Smooth muscle cell (in vitro differentiated cells): ENCODE measurements around the gene LCN2. TPM values are rescaled to one million over a fixed set of nuclear protein-coding genes. Genes with fewer than 3 reads are reported as not detected.
"Not testable (repeated sequence)": the region's sequence is repeated elsewhere in the genome, so short reads cannot be mapped to it uniquely, and the experiment has no call there.

Experiments used
- DNase-seq: peaks from one replicate; lab custom pipeline; 2025; ENCODE audit not compliant: unreplicated experiment; lab: John Stamatoyannopoulos, UW
- H2AFZ ChIP-seq: fragments of 200-600 bp; sonication (generic); 2 replicates; pipeline ENCODE4 v1.6.0; 2016; ENCODE audit warnings: antibody characterized with exemption, low read depth, mild to moderate bottlenecking
- H3F3A ChIP-seq: fragments of 200-600 bp; sonication (generic); 2 replicates; pipeline ENCODE4 v1.6.0; 2017; ENCODE audit warnings: antibody characterized with exemption, low read depth
- H3K27ac ChIP-seq: fragments of 200-600 bp; sonication (generic); 2 replicates; pipeline ENCODE4 v1.5.1; 2016; ENCODE audit warnings: low read depth, mild to moderate bottlenecking
- H3K27me3 ChIP-seq: fragments of 200-600 bp; sonication (generic); 2 replicates; pipeline ENCODE4 v1.6.1; 2016; ENCODE audit warnings: low read depth, mild to moderate bottlenecking
- H3K36me3 ChIP-seq: fragments of 200-600 bp; sonication (generic); 2 replicates; pipeline ENCODE4 v1.5.1; 2016; ENCODE audit warnings: low read depth
- H3K4me1 ChIP-seq: fragments of 200-600 bp; sonication (generic); 2 replicates; pipeline ENCODE4 v1.5.1; 2016; ENCODE audit warnings: low read depth
- H3K4me2 ChIP-seq: fragments of 200-600 bp; sonication (generic); 2 replicates; pipeline ENCODE4 v1.6.0; 2016; ENCODE audit warnings: mild to moderate bottlenecking
- H3K4me3 ChIP-seq: fragments of 200-600 bp; sonication (generic); 2 replicates; pipeline ENCODE4 v1.5.1; 2016; ENCODE audit warnings: mild to moderate bottlenecking
- H3K79me2 ChIP-seq: fragments of 200-600 bp; sonication (generic); 2 replicates; pipeline ENCODE4 v1.6.0; 2016; ENCODE audit warnings: low read depth, mild to moderate bottlenecking
- H3K9ac ChIP-seq: fragments of 200-600 bp; sonication (generic); 2 replicates; pipeline ENCODE4 v1.6.0; 2016; ENCODE audit warnings: low read depth
- H3K9me3 ChIP-seq: fragments of 200-600 bp; sonication (generic); replicated peaks from 2 replicates; pipeline ENCODE4 v1.5.1; 2016; ENCODE audit warnings: low read depth
- H4K20me1 ChIP-seq: fragments of 200-600 bp; sonication (generic); 2 replicates; pipeline ENCODE4 v1.6.0; 2016; ENCODE audit warnings: low read depth
- CTCF ChIP-seq: fragments of 200-600 bp; sonication (generic); IDR thresholded peaks from 2 replicates; pipeline ENCODE4 v1.5.1; 2017; ENCODE audit warnings: borderline replicate concordance, mild to moderate bottlenecking, antibody characterized with exemption; ENCODE audit not compliant: insufficient read depth, poor library complexity, severe bottlenecking
- WGBS: methylation state at CpG from one replicate; pipeline ENCODE4 v1.1.7; 2016; ENCODE audit warnings: low lambda C conversion rate; 5-methylcytosine and 5-hydroxymethylcytosine counted together
- polyA plus RNA-seq: library from polyadenylated mRNA; unstranded; fragments of >200 nt; fragmentation: Nextera tagmentation; extraction: Ambion mirVana; gene quantifications from 2 replicates; pipeline ENCODE4 v1.2.1, GENCODE V29; 2016
- total RNA-seq: library from RNA; depleted of rRNA; stranded (reverse); fragments of >200 nt; gene quantifications from 2 replicates; pipeline ENCODE4 v1.2.3, GENCODE V29; 2014

Gene LCN2
- total and polyA plus RNA-seq, 2 experiments from 2014 or later, result not detected

DNA sequence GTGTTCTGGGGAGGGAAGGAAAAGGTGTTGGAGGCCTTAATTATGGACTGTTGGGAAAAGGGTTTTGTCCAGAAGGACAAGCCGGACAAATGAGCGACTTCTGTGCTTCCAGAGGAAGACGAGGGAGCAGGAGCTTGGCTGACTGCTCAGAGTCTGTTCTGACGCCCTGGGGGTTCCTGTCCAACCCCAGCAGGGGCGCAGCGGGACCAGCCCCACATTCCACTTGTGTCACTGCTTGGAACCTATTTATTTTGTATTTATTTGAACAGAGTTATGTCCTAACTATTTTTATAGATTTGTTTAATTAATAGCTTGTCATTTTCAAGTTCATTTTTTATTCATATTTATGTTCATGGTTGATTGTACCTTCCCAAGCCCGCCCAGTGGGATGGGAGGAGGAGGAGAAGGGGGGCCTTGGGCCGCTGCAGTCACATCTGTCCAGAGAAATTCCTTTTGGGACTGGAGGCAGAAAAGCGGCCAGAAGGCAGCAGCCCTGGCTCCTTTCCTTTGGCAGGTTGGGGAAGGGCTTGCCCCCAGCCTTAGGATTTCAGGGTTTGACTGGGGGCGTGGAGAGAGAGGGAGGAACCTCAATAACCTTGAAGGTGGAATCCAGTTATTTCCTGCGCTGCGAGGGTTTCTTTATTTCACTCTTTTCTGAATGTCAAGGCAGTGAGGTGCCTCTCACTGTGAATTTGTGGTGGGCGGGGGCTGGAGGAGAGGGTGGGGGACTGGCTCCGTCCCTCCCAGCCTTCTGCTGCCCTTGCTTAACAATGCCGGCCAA lies 40.8 kb upstream of the LCN2 start:
- Histone ChIP-seq H3K79me2 (no peaks in the 10 kb centered on the region), H4K20me1 (no peaks in the 10 kb centered on the region), H3K27ac (no peak overlapping the region), H3K9ac (no peak overlapping the region), H3K4me3 (no peak overlapping the region), H3K36me3 (no peaks in the 10 kb centered on the region), H3K27me3 (no peaks in the 10 kb centered on the region), H3F3A (no peaks in the 10 kb centered on the region), H3K9me3 (no peaks in the 10 kb centered on the region), H2AFZ (no peak overlapping the region), H3K4me1 (no peaks in the 10 kb centered on the region), H3K4me2 (no peak overlapping the region)
- 94% methylated on average over 15 of the region's 15 CpGs for WGBS
- DNase-seq, result no peak
- TF ChIP-seq CTCF, result no peak

- Histone ChIP-seq H3K27ac (no peak overlapping the region), H3K36me3 (no peaks in the 10 kb centered on the region), H3K27me3 (no peaks in the 10 kb centered on the region), H3F3A (no peaks in the 10 kb centered on the region), H3K4me1 (no peaks in the 10 kb centered on the region), H3K79me2 (no peaks in the 10 kb centered on the region), H3K4me3 (no peak overlapping the region), H3K4me2 (no peak overlapping the region), H2AFZ (no peak overlapping the region), H3K9ac (no peak overlapping the region), H3K9me3 (no peaks in the 10 kb centered on the region), H4K20me1 (no peaks in the 10 kb centered on the region)
- TF ChIP-seq CTCF, result no peak
- DNase-seq, result no peak
- WGBS, result 82% methylated on average over 15 of the region's 20 CpGs
These were observed 40.1 kb upstream of the LCN2 start for GRCh38 chr9:128109050-128109709.

DNA sequence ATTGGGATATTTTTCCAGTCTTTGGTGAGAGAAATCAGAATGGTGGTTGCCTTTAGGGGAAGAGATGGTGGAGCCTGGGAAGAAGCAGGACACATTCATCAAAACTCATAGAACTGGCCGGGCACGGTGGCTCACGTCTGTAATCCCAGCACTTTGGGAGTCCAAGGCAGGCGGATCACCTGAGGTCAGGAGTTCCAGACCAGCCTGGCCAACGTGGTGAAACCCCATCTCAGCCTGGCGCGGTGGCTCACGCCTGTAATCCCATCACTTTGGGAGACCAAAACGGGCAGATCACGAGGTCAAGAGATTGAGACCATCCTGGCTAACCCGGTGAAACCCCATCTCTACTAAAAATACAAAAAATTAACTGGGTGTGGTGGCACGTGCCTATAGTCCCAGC lies 37.5 kb upstream of the LCN2 start:
- H4K20me1 ChIP-seq, result not testable (repeated sequence)

DNA sequence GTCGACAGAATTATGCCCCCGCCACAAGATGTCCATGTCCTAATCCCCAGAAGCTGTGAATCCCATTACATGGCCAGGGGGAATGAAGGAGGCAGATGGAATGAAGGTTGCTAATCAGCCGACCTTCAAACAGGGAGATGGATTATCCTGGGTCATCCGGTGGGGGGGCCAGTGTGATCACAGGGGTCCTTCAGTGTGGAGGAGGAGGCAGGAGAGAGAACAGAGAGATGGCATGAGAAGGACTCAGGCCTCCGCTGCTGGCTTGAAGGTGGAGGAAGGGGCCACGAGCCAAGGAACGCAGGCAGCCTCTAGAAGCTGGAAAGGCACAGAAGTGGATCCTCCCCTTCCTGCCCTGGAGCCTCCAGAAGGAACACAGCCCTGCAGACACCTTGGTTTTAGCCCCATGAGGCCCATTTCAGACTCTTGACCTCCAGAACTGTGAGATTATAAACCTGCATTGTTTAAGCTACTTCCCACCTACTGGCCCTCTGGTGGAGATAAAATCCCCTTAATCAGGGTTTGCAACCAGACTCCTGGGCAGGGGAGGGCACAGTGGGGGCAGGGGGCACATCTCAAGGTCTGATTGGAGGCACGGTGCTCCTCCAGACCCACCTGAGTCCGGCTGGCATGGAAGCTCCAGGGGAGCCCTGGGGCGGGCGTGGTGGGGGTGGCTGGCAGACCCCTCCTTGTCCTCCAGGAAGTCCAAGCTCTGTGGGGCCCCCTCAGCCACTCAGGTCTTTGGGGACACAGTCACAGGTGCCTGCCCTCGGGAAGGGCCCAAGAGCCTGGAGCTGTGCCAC lies 35.5 kb upstream of the LCN2 start:
- TF ChIP-seq CTCF, result no peak
- H3K79me2 ChIP-seq, result no peaks in the 10 kb centered on the region
- no peak for DNase-seq
- H2AFZ ChIP-seq, result no peak overlapping the region
- H3K4me2 ChIP-seq, result no peak overlapping the region
- no peaks in the 10 kb centered on the region for H3K4me1 ChIP-seq
- H4K20me1 ChIP-seq, result no peaks in the 10 kb centered on the region
- H3K4me3 ChIP-seq, result no peak overlapping the region
- H3K36me3 ChIP-seq, result no peaks in the 10 kb centered on the region
- H3F3A ChIP-seq, result no peaks in the 10 kb centered on the region
- H3K27me3 ChIP-seq, result no peaks in the 10 kb centered on the region
- H3K27ac ChIP-seq, result no peak overlapping the region
- no peaks in the 10 kb centered on the region for H3K9me3 ChIP-seq
- 98% methylated on average over 10 of the region's 12 CpGs for WGBS
- no peak overlapping the region for H3K9ac ChIP-seq

More for the DNA sequence above, 37.5 kb upstream of the LCN2 start:
- not testable (repeated sequence) for DNase-seq, H3K4me3 ChIP-seq, H3K4me2 ChIP-seq, H2AFZ ChIP-seq, H3K9ac ChIP-seq, H3K27me3 ChIP-seq, H3K4me1 ChIP-seq, H3K79me2 ChIP-seq, H3F3A ChIP-seq, H3K27ac ChIP-seq, H3K36me3 ChIP-seq, H3K9me3 ChIP-seq
- 86% methylated on average over 12 of the region's 12 CpGs for WGBS
